Type B pancreatic cell (in vitro differentiated cells): Measurements from ENCODE around the gene SATL1. TPM values are rescaled to one million over a fixed set of nuclear protein-coding genes. Genes with fewer than 3 reads are reported as not detected.
A peak's percentile ranks its signal among the peaks of the same experiment; 100 is the strongest.
"Not testable (repeated sequence)": the region's sequence is repeated elsewhere in the genome, so short reads cannot be mapped to it uniquely, and the experiment has no call there.

ENCODE experiments used
- DNase-seq: peaks from one replicate; pipeline ENCODE4 v3.0.0; 2021; ENCODE audit warnings: mixed read lengths; ENCODE audit not compliant: unreplicated experiment; ENCODE audit errors: extremely low spot score
- H3K27ac Mint-ChIP-seq: 2 replicates; pipeline ENCODE4 v1.8.0; 2021; ENCODE audit warnings: mild to moderate bottlenecking, mixed read lengths
- H3K27me3 Mint-ChIP-seq: 2 replicates; pipeline ENCODE4 v1.8.0; 2021; ENCODE audit warnings: mixed read lengths
- H3K36me3 Mint-ChIP-seq: 2 replicates; pipeline ENCODE4 v1.8.0; 2021; ENCODE audit warnings: mixed read lengths
- H3K4me1 Mint-ChIP-seq: one replicate; pipeline ENCODE4 v1.8.0; 2021; ENCODE audit warnings: mixed read lengths; ENCODE audit not compliant: unreplicated experiment
- H3K4me3 Mint-ChIP-seq: 2 replicates; pipeline ENCODE4 v1.8.0; 2021; ENCODE audit warnings: mild to moderate bottlenecking, mixed read lengths
- H3K9me3 Mint-ChIP-seq: 2 replicates; pipeline ENCODE4 v1.8.0; 2021; ENCODE audit warnings: mixed read lengths
- CTCF ChIP-seq: fragments of 200-600 bp; sonication (generic); conservative IDR thresholded peaks from 2 replicates; pipeline ENCODE4 v1.5.0; 2021; ENCODE audit warnings: antibody characterized with exemption, mild to moderate bottlenecking
- long read RNA-seq: library from polyadenylated mRNA; unstranded; transcript quantifications from one replicate; pipeline ENCODE4 v2.0.0, GENCODE V29; 2020
- total RNA-seq: library from RNA; stranded (reverse); gene quantifications from 2 replicates; pipeline ENCODE4 v1.2.1, GENCODE V29; 2021; ENCODE audit warnings: low replicate concordance

Gene SATL1
- 0.07 and 0.31 TPM in 2 replicates for total RNA-seq
- long read RNA-seq = 0 reads

GRCh38 chrX:85243761-85244449 is at the start of gene SATL1, which contains the start of gene ZNF711:
Gene SATL1, minus strand, starts transcription at chrX:85243779. Its CDS starts 134,811 bp downstream, at chrX:85108968.
Gene ZNF711, plus strand, starts transcription at chrX:85243991. Its CDS starts 3,582 bp downstream, at chrX:85247573.
- no peaks in the 10 kb centered on the region for H3K9me3 Mint-ChIP-seq
- no peaks in the 10 kb centered on the region for H3K27me3 Mint-ChIP-seq
- H3K4me1 Mint-ChIP-seq = peaks cover 4% of the 10 kb centered on the region
- DNase-seq = peak; percentile 80
- H3K4me3 Mint-ChIP-seq = peak within 1 kb of the TSS; percentile 94
- H3K36me3 Mint-ChIP-seq = no peaks in the 10 kb centered on the region
- TF ChIP-seq CTCF = no peak
- H3K27ac Mint-ChIP-seq = peak within 1 kb of the TSS; percentile 91

GRCh38 chrX:85288992-85289723 is 45.6 kb upstream of the SATL1 start:
- Mint-ChIP-seq H3K9me3 (peaks cover 6% of the 10 kb centered on the region), H3K4me1 (no peaks in the 10 kb centered on the region), H3K4me3 (no peak overlapping the region)

GRCh38 chrX:85285286-85285685 is 41.7 kb upstream of the SATL1 start:
- not testable (repeated sequence) for H3K4me1 Mint-ChIP-seq, H3K4me3 Mint-ChIP-seq, H3K27me3 Mint-ChIP-seq, H3K27ac Mint-ChIP-seq, H3K9me3 Mint-ChIP-seq, DNase-seq, H3K36me3 Mint-ChIP-seq

More at GRCh38 chrX:85288992-85289723, 45.6 kb upstream of the SATL1 start:
- no peaks in the 10 kb centered on the region for H3K27me3 Mint-ChIP-seq
- H3K27ac Mint-ChIP-seq = no peak overlapping the region
- peaks cover 8% of the 10 kb centered on the region for H3K36me3 Mint-ChIP-seq
- no peak for TF ChIP-seq CTCF
- DNase-seq = no peak

- peak overlapping the region; percentile 94 for H3K4me3 Mint-ChIP-seq
- peaks cover 4% of the 10 kb centered on the region for H3K4me1 Mint-ChIP-seq
- H3K36me3 Mint-ChIP-seq = no peaks in the 10 kb centered on the region
- no peaks in the 10 kb centered on the region for H3K9me3 Mint-ChIP-seq
- TF ChIP-seq CTCF = peak; percentile 19
- no peaks in the 10 kb centered on the region for H3K27me3 Mint-ChIP-seq
- no peak for DNase-seq
- peak overlapping the region; percentile 91 for H3K27ac Mint-ChIP-seq
Observed at GRCh38 chrX:85244450-85245211, 1.1 kb upstream of the SATL1 start.

GRCh38 chrX:85243155-85243554 is 424 bp downstream of the SATL1 start:
- TF ChIP-seq CTCF = no peak
- peak overlapping the region; percentile 91 for H3K27ac Mint-ChIP-seq
- H3K9me3 Mint-ChIP-seq = peaks cover 2% of the 10 kb centered on the region
- DNase-seq = no peak
- H3K4me3 Mint-ChIP-seq = peak overlapping the region; percentile 89
- H3K36me3 Mint-ChIP-seq = no peaks in the 10 kb centered on the region
- H3K27me3 Mint-ChIP-seq = no peaks in the 10 kb centered on the region
- peaks cover 4% of the 10 kb centered on the region for H3K4me1 Mint-ChIP-seq
